OCI-LY1 (cell line): ENCODE data around the gene AKTIP.

Source experiments
- EZH2 ChIP-seq: fragments of 200-600 bp; sonication (generic), shearing (Covaris generic); IDR thresholded peaks from 2 replicates; pipeline ENCODE4 v1.8.0; 2017; ENCODE audit warnings: borderline replicate concordance, mixed run types, mild to moderate bottlenecking, antibody characterized with exemption, low read length, moderate library complexity, mixed read lengths
- TF ChIP-seq, protein P1 (sequence below): fragments of 200-600 bp; sonication (generic), shearing (Covaris generic); IDR thresholded peaks from 2 replicates; pipeline ENCODE4 v1.5.1; 2017; ENCODE audit warnings: mild to moderate bottlenecking, antibody characterized with exemption, low read length, moderate library complexity, mixed read lengths

DNA sequence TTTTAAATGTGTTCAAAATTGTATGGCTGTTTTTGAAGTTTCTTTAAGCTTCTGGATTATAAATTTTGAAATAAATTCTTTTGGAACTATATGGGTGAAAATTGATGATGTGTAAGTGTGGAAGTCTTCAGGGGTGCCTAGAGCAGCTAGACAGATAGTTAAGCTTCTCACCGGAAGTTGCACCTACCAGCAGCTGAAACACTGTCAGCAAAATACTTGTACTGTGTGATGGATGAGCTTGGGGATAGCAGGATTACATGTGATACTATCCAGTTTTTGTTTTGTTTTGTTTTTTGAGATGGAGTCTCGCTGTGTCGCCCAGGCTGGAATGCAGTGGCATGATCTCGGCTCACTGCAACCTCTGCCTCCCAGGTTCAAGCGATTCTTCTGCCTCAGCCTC, 49.1 kb downstream of the AKTIP start:
- TF ChIP-seq, protein P1, sequence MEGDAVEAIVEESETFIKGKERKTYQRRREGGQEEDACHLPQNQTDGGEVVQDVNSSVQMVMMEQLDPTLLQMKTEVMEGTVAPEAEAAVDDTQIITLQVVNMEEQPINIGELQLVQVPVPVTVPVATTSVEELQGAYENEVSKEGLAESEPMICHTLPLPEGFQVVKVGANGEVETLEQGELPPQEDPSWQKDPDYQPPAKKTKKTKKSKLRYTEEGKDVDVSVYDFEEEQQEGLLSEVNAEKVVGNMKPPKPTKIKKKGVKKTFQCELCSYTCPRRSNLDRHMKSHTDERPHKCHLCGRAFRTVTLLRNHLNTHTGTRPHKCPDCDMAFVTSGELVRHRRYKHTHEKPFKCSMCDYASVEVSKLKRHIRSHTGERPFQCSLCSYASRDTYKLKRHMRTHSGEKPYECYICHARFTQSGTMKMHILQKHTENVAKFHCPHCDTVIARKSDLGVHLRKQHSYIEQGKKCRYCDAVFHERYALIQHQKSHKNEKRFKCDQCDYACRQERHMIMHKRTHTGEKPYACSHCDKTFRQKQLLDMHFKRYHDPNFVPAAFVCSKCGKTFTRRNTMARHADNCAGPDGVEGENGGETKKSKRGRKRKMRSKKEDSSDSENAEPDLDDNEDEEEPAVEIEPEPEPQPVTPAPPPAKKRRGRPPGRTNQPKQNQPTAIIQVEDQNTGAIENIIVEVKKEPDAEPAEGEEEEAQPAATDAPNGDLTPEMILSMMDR: no peak
- no peak for TF ChIP-seq EZH2
